Keratinocyte (primary cell): ENCODE measurements around the gene HPSE2. TPM values are rescaled to one million over a fixed set of nuclear protein-coding genes. Genes with fewer than 3 reads are reported as not detected.

Experiments used
- DNase-seq: peaks from one replicate; pipeline ENCODE4 v3.0.0-alpha.2; 2011; ENCODE audit warnings: low read depth, missing footprints, low spot score
- FAIRE-seq: peaks from 2 replicates; lab custom pipeline; 2011; peaks lifted over from hg19 to GRCh38; lab: Jason Lieb, UNC
- H2AFZ ChIP-seq: 2 replicates; pipeline ENCODE4 v1.6.0; 2012; ENCODE audit warnings: low read length, control low read depth, inconsistent platforms; ENCODE audit not compliant: control insufficient read depth
- H3K27ac ChIP-seq: 2 replicates; pipeline ENCODE4 v1.5.1; 2011; ENCODE audit warnings: low read length; ENCODE audit not compliant: control insufficient read depth, insufficient read depth
- H3K27me3 ChIP-seq: 3 replicates; pipeline ENCODE4 v1.6.0; 2011; ENCODE audit warnings: low read length; ENCODE audit not compliant: control insufficient read depth, insufficient read depth; ENCODE audit errors: extremely low read depth
- H3K36me3 ChIP-seq, 2 experiments: 2 replicates in 1 of 2; 3 replicates in 1 of 2; pipeline ENCODE4 v1.5.1; 2011; ENCODE audit warnings: low read length in 2 of 2, mild to moderate bottlenecking in 1 of 2; ENCODE audit not compliant: control insufficient read depth in 2 of 2, insufficient read depth in 2 of 2; ENCODE audit errors: extremely low read depth in 1 of 2
- H3K4me1 ChIP-seq: 3 replicates; pipeline ENCODE4 v1.5.1; 2011; ENCODE audit warnings: low read length; ENCODE audit not compliant: control insufficient read depth, insufficient read depth; ENCODE audit errors: extremely low read depth
- H3K4me2 ChIP-seq: 3 replicates; pipeline ENCODE4 v1.6.0; 2011; ENCODE audit warnings: low read depth, low read length; ENCODE audit not compliant: control insufficient read depth, insufficient read depth; ENCODE audit errors: extremely low read depth
- H3K4me3 ChIP-seq, 3 experiments: fragments of 200-600 bp in 1 of 3; sonication (generic) in 1 of 3; 2 replicates in 2 of 3; 3 replicates in 1 of 3; pipeline ENCODE4 v1.5.1; 2011 to 2016; ENCODE audit warnings: low read length in 3 of 3, mild to moderate bottlenecking in 3 of 3, control low read depth in 2 of 3, inconsistent platforms in 1 of 3, low read depth in 1 of 3, mixed read lengths in 1 of 3, mixed run types in 1 of 3, moderate library complexity in 1 of 3; ENCODE audit not compliant: control insufficient read depth in 2 of 3, insufficient read depth in 2 of 3; ENCODE audit errors: extremely low read depth in 1 of 3
- H3K79me2 ChIP-seq: 2 replicates; pipeline ENCODE4 v1.6.0; 2012; ENCODE audit warnings: low read length; ENCODE audit not compliant: control insufficient read depth, insufficient read depth
- H3K9ac ChIP-seq: 3 replicates; pipeline ENCODE4 v1.6.0; 2011; ENCODE audit warnings: low read length; ENCODE audit not compliant: control insufficient read depth, insufficient read depth; ENCODE audit errors: extremely low read depth
- H3K9me1 ChIP-seq: 3 replicates; pipeline ENCODE4 v1.6.0; 2011; ENCODE audit warnings: low read length; ENCODE audit not compliant: control insufficient read depth, insufficient read depth; ENCODE audit errors: extremely low read depth
- H3K9me3 ChIP-seq: 2 replicates; pipeline ENCODE4 v1.5.1; 2012; ENCODE audit warnings: low read depth, low read length; ENCODE audit not compliant: control insufficient read depth
- H4K20me1 ChIP-seq: 3 replicates; pipeline ENCODE4 v1.6.0; 2011; ENCODE audit warnings: low read length; ENCODE audit not compliant: control insufficient read depth, insufficient read depth; ENCODE audit errors: extremely low read depth
- CTCF ChIP-seq, 3 experiments: IDR thresholded peaks in 1 of 3; conservative IDR thresholded peaks in 1 of 3; optimal IDR thresholded peaks in 1 of 3; 2 replicates in 2 of 3; 3 replicates in 1 of 3; pipeline versions ENCODE3 to v1.5.1; 2011; ENCODE audit warnings: low read length in 3 of 3, mild to moderate bottlenecking in 3 of 3, moderate library complexity in 2 of 3, control low read depth in 1 of 3, inconsistent platforms in 1 of 3; ENCODE audit not compliant: insufficient read depth in 2 of 3; ENCODE audit errors: extremely low read depth in 1 of 3
- EZH2 ChIP-seq: IDR thresholded peaks from one replicate; pipeline ENCODE4 v1.6.1; 2012; ENCODE audit warnings: inconsistent platforms, mild to moderate bottlenecking, low read length, moderate library complexity
- dilution Hi-C: fragments of 300-500 bp; cut with MboI; formaldehyde crosslinking; loops from one replicate; pipeline ENCODE4 v1.7.0; 2020; ENCODE audit warnings: low sequenced_read_pairs; ENCODE audit not compliant: extremely low pct_ligation_motif_present
- polyA plus RNA-seq, 5 experiments: library from polyadenylated mRNA; depleted of rRNA in 3 of 5; stranded (reverse) in 3 of 5; stranded (forward) in 1 of 5; unstranded in 1 of 5; fragments of >200 nt; gene quantifications; 1 replicate in 1 of 5; 2 replicates in 3 of 5; 3 replicates in 1 of 5; pipeline versions ENCODE4 v1.2.1 to v1.2.3, GENCODE V29; 2011 to 2012; ENCODE audit warnings: missing spikeins in 2 of 5, low read depth in 1 of 5, low replicate concordance in 1 of 5

Gene HPSE2
- polyA plus RNA-seq, 1 donor (not counting 4 experiments of a cell fraction or from before 2014, with no cell fraction given): 0.01 TPM

GRCh38 chr10:98460837-98461499 is 774.7 kb downstream of the HPSE2 start:
- Histone ChIP-seq H3K4me1 (peaks cover 25% of the 10 kb centered on the region), H3K9me3 (no peaks in the 10 kb centered on the region), H2AFZ (no peak overlapping the region), H3K27me3 (no peaks in the 10 kb centered on the region), H3K79me2 (no peaks in the 10 kb centered on the region), H3K9ac (no peak overlapping the region), H3K4me2 (peak overlapping the region; percentile 24), H3K4me3 (no peak overlapping the region), H3K27ac (peak overlapping the region; percentile 48), H3K9me1 (no peaks in the 10 kb centered on the region), H3K36me3 (no peaks in the 10 kb centered on the region), H4K20me1 (no peaks in the 10 kb centered on the region)
- peak; percentile 92 for FAIRE-seq
- dilution Hi-C loops: no loop called here
- TF ChIP-seq CTCF (optimal IDR thresholded peaks at IDR 0.05 in 1 of 3, IDR thresholded peaks at IDR 0.05 in 1 of 3, conservative IDR thresholded peaks at IDR 0.05 in 1 of 3; ENCODE audit: extremely low read depth in 1 of 3, insufficient read depth in 2 of 3, low read length in 3 of 3) (no peak), EZH2 (no peak)
- DNase-seq: peak; percentile 66

GRCh38 chr10:98458809-98459784 is 776.6 kb downstream of the HPSE2 start:
- H3K9me1 ChIP-seq: no peaks in the 10 kb centered on the region
- dilution Hi-C loops: no loop called here
- FAIRE-seq (no peak), DNase-seq (no peak)
- no peak overlapping the region for H3K9ac ChIP-seq
- no peak overlapping the region for H3K4me2 ChIP-seq
- H3K4me1 ChIP-seq: peaks cover 25% of the 10 kb centered on the region
- no peaks in the 10 kb centered on the region for H4K20me1 ChIP-seq
- H2AFZ ChIP-seq: no peak overlapping the region
- no peaks in the 10 kb centered on the region for H3K36me3 ChIP-seq
- H3K27ac ChIP-seq: no peak overlapping the region
- H3K4me3 ChIP-seq: no peak overlapping the region
- no peaks in the 10 kb centered on the region for H3K79me2 ChIP-seq
- TF ChIP-seq EZH2 (no peak), CTCF (optimal IDR thresholded peaks at IDR 0.05 in 1 of 3, IDR thresholded peaks at IDR 0.05 in 1 of 3, conservative IDR thresholded peaks at IDR 0.05 in 1 of 3; ENCODE audit: extremely low read depth in 1 of 3, insufficient read depth in 2 of 3, low read length in 3 of 3) (no peak)
- no peaks in the 10 kb centered on the region for H3K27me3 ChIP-seq
- no peaks in the 10 kb centered on the region for H3K9me3 ChIP-seq
